Stomach (tissue), 4 donors: ENCODE results near the gene APEX1.

Source experiments
- EP300 ChIP-seq: sonication (generic); formaldehyde crosslinking; IDR thresholded peaks from one replicate; pipeline ENCODE4 v1.6.1; 2017; ENCODE audit warnings: antibody characterized with exemption
- POLR2A ChIP-seq, 4 donors: fragments of 450-650 bp; IDR thresholded peaks; one replicate each; pipeline ENCODE4 v1.6.1; 2016; ENCODE audit warnings: antibody characterized with exemption in 4 of 4, control low read depth in 2 of 4, mild to moderate bottlenecking in 1 of 4, moderate library complexity in 1 of 4
- POLR2AphosphoS5 ChIP-seq, 3 donors: sonication (generic); formaldehyde crosslinking; IDR thresholded peaks; one replicate each; pipeline ENCODE4 v1.6.1; 2016; ENCODE audit warnings: antibody characterized with exemption in 3 of 3
- TF ChIP-seq, protein P1 (sequence below), 7 experiments: fragments of 450-650 bp in 4 of 7; fragments of 200-600 bp in 3 of 7; sonication (generic) in 3 of 7; IDR thresholded peaks; one replicate each; pipeline ENCODE4 v1.5.1; 2016 to 2019; ENCODE audit warnings: antibody characterized with exemption in 7 of 7, control low read depth in 2 of 7, mild to moderate bottlenecking in 1 of 7

DNA sequence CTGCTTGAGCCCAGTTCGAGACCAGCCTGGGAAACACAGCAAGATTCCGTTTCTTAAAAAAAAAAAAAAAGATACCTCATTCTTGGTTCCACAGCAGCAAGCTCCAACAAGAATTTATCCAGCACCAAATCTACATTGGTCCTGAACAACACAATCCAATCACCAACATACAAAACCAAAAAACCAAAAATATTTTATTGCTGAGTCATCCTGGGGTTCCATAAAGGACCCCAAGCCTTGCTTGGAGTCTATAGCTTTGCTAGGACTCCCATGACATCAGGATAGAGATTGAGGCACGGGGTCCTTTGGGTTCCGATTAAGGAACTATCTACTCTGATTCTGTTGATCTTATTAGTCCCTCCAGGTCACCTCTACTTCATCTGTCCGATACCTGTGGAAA is 8.1 kb upstream of the APEX1 start:
- TF ChIP-seq POLR2AphosphoS5 (IDR thresholded peaks at IDR 0.05) (no peak), EP300 (no peak), POLR2A (IDR thresholded peaks at IDR 0.05) (no peak)
- TF ChIP-seq, protein P1, sequence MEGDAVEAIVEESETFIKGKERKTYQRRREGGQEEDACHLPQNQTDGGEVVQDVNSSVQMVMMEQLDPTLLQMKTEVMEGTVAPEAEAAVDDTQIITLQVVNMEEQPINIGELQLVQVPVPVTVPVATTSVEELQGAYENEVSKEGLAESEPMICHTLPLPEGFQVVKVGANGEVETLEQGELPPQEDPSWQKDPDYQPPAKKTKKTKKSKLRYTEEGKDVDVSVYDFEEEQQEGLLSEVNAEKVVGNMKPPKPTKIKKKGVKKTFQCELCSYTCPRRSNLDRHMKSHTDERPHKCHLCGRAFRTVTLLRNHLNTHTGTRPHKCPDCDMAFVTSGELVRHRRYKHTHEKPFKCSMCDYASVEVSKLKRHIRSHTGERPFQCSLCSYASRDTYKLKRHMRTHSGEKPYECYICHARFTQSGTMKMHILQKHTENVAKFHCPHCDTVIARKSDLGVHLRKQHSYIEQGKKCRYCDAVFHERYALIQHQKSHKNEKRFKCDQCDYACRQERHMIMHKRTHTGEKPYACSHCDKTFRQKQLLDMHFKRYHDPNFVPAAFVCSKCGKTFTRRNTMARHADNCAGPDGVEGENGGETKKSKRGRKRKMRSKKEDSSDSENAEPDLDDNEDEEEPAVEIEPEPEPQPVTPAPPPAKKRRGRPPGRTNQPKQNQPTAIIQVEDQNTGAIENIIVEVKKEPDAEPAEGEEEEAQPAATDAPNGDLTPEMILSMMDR (IDR thresholded peaks at IDR 0.05): no peak
